Fibroblast of lung (primary cell): Measurements from ENCODE around the gene SBSN. TPM values are rescaled to one million over a fixed set of nuclear protein-coding genes. Genes with fewer than 3 reads are reported as not detected.
A peak's percentile ranks its signal among the peaks of the same experiment; 100 is the strongest.

Experiments
- DNase-seq, 2 donors: peaks; one replicate each; pipeline versions ENCODE4 v3.0.0 to v3.0.0-alpha.2; 2010; ENCODE audit warnings: low read depth in 2 of 2
- H2AFZ ChIP-seq: 2 replicates; pipeline ENCODE4 v1.5.1; 2012; ENCODE audit warnings: low read length, control low read depth, inconsistent platforms
- H3K27ac ChIP-seq: 2 replicates; pipeline ENCODE4 v1.5.1; 2011; ENCODE audit warnings: low read length, control low read depth; ENCODE audit not compliant: insufficient read depth
- H3K27me3 ChIP-seq: 2 replicates; pipeline ENCODE4 v1.5.1; 2011; ENCODE audit warnings: mild to moderate bottlenecking, low read length; ENCODE audit not compliant: control insufficient read depth, insufficient read depth
- H3K36me3 ChIP-seq: 2 replicates; pipeline ENCODE4 v1.5.1; 2011; ENCODE audit warnings: low read length; ENCODE audit not compliant: control insufficient read depth, insufficient read depth
- H3K4me1 ChIP-seq: 2 replicates; pipeline ENCODE4 v1.5.1; 2011; ENCODE audit warnings: low read length; ENCODE audit not compliant: control insufficient read depth, insufficient read depth; ENCODE audit errors: extremely low read depth
- H3K4me2 ChIP-seq: 2 replicates; pipeline ENCODE4 v1.5.1; 2011; ENCODE audit warnings: low read length, control low read depth; ENCODE audit not compliant: insufficient read depth; ENCODE audit errors: extremely low read depth
- H3K4me3 ChIP-seq, 4 experiments: fragments of 200-600 bp in 1 of 4; sonication (generic) in 1 of 4; replicated peaks in 1 of 4; 2 replicates each; pipeline ENCODE4 v1.5.1; 2011 to 2016; ENCODE audit warnings: low read length in 4 of 4, low read depth in 3 of 4, mild to moderate bottlenecking in 3 of 4, control low read depth in 2 of 4, inconsistent platforms in 1 of 4, mixed read lengths in 1 of 4; ENCODE audit not compliant: insufficient read depth in 1 of 4; ENCODE audit errors: control extremely low read depth in 1 of 4
- H3K79me2 ChIP-seq: 2 replicates; pipeline ENCODE4 v1.5.1; 2012; ENCODE audit warnings: mild to moderate bottlenecking, low read length, inconsistent platforms; ENCODE audit not compliant: control insufficient read depth, insufficient read depth
- H3K9ac ChIP-seq: 2 replicates; pipeline ENCODE4 v1.5.1; 2011; ENCODE audit warnings: mild to moderate bottlenecking, low read length, control low read depth; ENCODE audit not compliant: insufficient read depth
- H3K9me3 ChIP-seq: 2 replicates; pipeline ENCODE4 v1.5.1; 2012; ENCODE audit warnings: low read depth, low read length; ENCODE audit not compliant: control insufficient read depth, insufficient read depth
- H4K20me1 ChIP-seq: 2 replicates; pipeline ENCODE4 v1.5.1; 2011; ENCODE audit warnings: low read length; ENCODE audit not compliant: control insufficient read depth, insufficient read depth; ENCODE audit errors: extremely low read depth
- CTCF ChIP-seq, 2 donors: IDR thresholded peaks in 1 of 2; conservative IDR thresholded peaks in 1 of 2; 1 replicate in 1 of 2; 2 replicates in 1 of 2; pipeline ENCODE4 v1.5.1; 2011 to 2012; ENCODE audit warnings: low read length in 2 of 2, control low read depth in 1 of 2, inconsistent platforms in 1 of 2, low read depth in 1 of 2, mild to moderate bottlenecking in 1 of 2
- EZH2 ChIP-seq: IDR thresholded peaks from 2 replicates; pipeline ENCODE4 v1.5.1; 2012; ENCODE audit warnings: low read length, control low read depth, mild to moderate bottlenecking; ENCODE audit errors: missing control alignments
- polyA plus RNA-seq, 2 donors: library from polyadenylated mRNA; depleted of rRNA in 1 of 2; stranded (reverse) in 1 of 2; unstranded in 1 of 2; fragments of >200 nt; gene quantifications; 2 replicates each; pipeline ENCODE4 v1.2.1, GENCODE V29; 2011 to 2012; ENCODE audit warnings: missing spikeins in 1 of 2
- total RNA-seq: library from RNA; depleted of rRNA; stranded (reverse); fragments of >200 nt; gene quantifications from 2 replicates; pipeline ENCODE4 v1.2.1, GENCODE V29; 2014

SBSN gene
- total and polyA plus RNA-seq, 2 donors (not counting 1 experiment from before 2014, with no cell fraction given), result 1.6 to 4.1 TPM

GRCh38 chr19:35539850-35540249, 11.7 kb upstream of the SBSN start:
- Histone ChIP-seq H3K4me3 (no peak overlapping the region), H3K79me2 (peaks cover 6% of the 10 kb centered on the region), H3K36me3 (peaks cover 1% of the 10 kb centered on the region), H3K4me2 (no peak overlapping the region), H2AFZ (no peak overlapping the region), H3K4me1 (peaks cover 2% of the 10 kb centered on the region), H3K9ac (no peak overlapping the region), H3K9me3 (no peaks in the 10 kb centered on the region), H4K20me1 (no peaks in the 10 kb centered on the region), H3K27ac (no peak overlapping the region), H3K27me3 (no peaks in the 10 kb centered on the region)
- TF ChIP-seq EZH2, result no peak
- TF ChIP-seq CTCF (conservative IDR thresholded peaks at IDR 0.05 in 1 of 2, IDR thresholded peaks at IDR 0.05 in 1 of 2; ENCODE audit: low read depth in 1 of 2, low read length in 2 of 2), result no peak
- DNase-seq, result no peak

- no peak overlapping the region for H2AFZ ChIP-seq
- H3K9ac ChIP-seq, result no peak overlapping the region
- TF ChIP-seq EZH2 (no peak), CTCF (conservative IDR thresholded peaks at IDR 0.05 in 1 of 2, IDR thresholded peaks at IDR 0.05 in 1 of 2; ENCODE audit: low read depth in 1 of 2, low read length in 2 of 2) (no peak)
- H3K4me1 ChIP-seq, result no peaks in the 10 kb centered on the region
- no peaks in the 10 kb centered on the region for H3K27me3 ChIP-seq
- peaks cover 1% of the 10 kb centered on the region for H3K36me3 ChIP-seq
- no peak overlapping the region for H3K4me3 ChIP-seq
- H3K79me2 ChIP-seq, result peaks cover 2% of the 10 kb centered on the region
- no peak overlapping the region for H3K27ac ChIP-seq
- H4K20me1 ChIP-seq, result no peaks in the 10 kb centered on the region
- DNase-seq, result no peak
- peak overlapping the region; percentile 13 for H3K4me2 ChIP-seq
- no peaks in the 10 kb centered on the region for H3K9me3 ChIP-seq
Observed at GRCh38 chr19:35539314-35539713, 11.2 kb upstream of the SBSN start.

- DNase-seq, result no peak
- TF ChIP-seq CTCF (conservative IDR thresholded peaks at IDR 0.05 in 1 of 2, IDR thresholded peaks at IDR 0.05 in 1 of 2; ENCODE audit: low read depth in 1 of 2, low read length in 2 of 2) (no peak), EZH2 (no peak)
- H3K27ac ChIP-seq, result no peak overlapping the region
- H3K4me3 ChIP-seq, result no peak overlapping the region
- H2AFZ ChIP-seq, result no peak overlapping the region
- H4K20me1 ChIP-seq, result no peaks in the 10 kb centered on the region
- no peak overlapping the region for H3K9ac ChIP-seq
- peaks cover 6% of the 10 kb centered on the region for H3K4me1 ChIP-seq
- H3K4me2 ChIP-seq, result no peak overlapping the region
- no peaks in the 10 kb centered on the region for H3K9me3 ChIP-seq
- no peaks in the 10 kb centered on the region for H3K36me3 ChIP-seq
- no peaks in the 10 kb centered on the region for H3K79me2 ChIP-seq
- H3K27me3 ChIP-seq, result peaks cover 3% of the 10 kb centered on the region
Observed at GRCh38 chr19:35534803-35535480, 6.8 kb upstream of the SBSN start.
